Activated CD4-positive, alpha-beta T cell treated with anti-CD3 and anti-CD28 coated beads for 48 hours (primary cell): Measurements from ENCODE around the gene TXN.

Experiments used
- DNase-seq: peaks from one replicate; pipeline ENCODE4 v3.0.0-alpha.2; 2020

TXN gene

DNA sequence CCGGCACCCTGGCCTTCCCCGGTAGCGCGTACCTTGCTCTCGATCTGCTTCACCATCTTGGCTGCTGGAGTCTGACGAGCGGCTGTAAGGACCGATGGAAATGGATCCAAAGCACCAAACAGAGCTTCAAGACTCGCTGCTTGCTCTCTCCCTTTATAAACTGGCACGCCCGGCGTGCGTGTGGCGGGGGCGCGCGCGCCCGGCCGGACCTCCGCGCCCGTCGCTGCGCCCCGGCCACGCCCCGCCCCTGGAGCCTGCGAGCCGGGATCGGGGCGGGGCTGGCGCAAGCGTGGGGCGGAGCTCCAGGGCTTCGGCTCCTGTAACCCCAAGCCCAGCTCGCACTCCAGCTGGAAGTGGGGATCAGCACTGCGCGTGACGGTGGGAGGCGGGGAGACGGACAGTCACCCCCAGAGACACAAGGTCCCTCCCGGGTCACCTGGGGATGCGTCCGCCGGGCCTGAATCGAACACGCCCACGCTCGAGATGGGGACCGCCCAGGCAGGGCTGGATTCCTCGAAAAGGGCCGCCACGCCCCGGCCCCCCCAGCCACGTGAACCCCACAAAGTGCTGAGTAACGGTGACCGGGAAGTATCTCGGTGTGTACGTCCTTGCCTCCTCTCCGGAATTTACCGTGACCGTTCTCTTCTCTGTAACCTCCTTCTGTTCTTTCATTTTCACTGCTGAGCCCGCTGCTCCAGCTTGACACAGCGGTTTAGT lies at the start of gene TXN:
TSS of gene TXN (minus strand) at position 128 of the 717 bp plus-strand sequence. CDS start at position 56, 72 bp downstream.
- peak; percentile 93 for DNase-seq

DNA sequence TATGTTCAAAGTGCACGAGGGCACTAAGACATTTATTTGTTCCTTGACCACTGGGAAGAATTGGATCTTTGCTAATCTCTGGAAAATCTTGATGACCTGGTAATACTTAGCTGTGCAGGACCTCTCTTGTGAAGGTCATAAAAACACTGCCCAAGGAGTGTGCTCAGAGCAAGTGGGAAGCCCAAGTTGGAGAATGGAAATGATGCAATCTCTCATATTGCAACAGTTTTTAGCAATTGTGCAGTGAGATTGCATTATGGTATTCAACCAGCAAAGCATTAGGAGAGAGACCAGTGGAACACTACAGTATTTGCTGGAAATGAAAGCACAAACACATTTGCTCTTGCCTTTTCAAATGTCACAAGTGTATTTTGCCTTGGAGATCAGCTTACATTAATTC lies 46.8 kb upstream of the TXN start:
- no peak for DNase-seq

DNA sequence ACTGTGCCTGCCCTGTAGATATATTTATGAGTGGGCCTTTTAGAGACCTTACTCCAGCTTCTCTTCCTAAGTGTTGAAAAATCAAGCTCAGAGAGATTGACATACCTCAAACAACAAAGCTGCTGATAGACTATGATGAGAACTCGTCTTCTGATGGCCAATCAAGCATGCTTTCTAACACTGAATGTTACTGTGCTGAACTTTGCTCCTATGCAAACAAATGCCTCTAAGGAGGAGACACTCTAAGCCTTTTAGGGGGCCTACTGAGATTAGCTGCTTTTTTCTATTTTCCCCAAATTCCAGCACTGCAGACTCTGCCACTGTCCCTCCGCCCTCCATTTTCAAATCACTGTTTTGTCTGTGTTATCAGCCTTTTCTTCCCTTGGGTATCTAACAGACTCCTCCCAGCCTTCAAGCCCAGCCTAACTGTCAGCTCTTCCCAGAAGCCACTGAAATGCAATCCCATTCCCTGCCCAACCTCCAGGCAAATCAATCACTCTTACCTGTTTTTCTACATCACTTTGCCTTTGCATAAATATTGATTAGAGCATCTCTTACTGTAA lies 41.8 kb upstream of the TXN start:
- no peak for DNase-seq

DNA sequence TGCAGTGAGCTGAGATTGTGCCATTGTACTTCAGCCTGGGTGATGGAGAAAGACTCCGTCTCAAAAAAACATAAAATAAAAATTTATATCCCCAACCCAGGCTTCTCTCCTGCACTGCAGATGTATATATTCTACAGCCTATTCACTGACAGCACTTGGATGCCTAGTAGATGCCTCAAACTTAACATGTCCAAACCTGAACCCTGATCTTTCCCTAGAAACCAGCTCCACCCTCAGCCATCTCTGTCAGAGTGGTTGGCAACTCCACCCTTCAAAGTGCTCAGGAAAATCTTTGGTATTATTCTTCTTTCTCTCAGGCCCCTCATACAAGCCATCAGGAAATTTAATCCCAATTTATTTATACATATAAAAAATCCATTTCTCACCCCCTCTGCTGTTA lies 36.9 kb upstream of the TXN start:
- no peak for DNase-seq

DNA sequence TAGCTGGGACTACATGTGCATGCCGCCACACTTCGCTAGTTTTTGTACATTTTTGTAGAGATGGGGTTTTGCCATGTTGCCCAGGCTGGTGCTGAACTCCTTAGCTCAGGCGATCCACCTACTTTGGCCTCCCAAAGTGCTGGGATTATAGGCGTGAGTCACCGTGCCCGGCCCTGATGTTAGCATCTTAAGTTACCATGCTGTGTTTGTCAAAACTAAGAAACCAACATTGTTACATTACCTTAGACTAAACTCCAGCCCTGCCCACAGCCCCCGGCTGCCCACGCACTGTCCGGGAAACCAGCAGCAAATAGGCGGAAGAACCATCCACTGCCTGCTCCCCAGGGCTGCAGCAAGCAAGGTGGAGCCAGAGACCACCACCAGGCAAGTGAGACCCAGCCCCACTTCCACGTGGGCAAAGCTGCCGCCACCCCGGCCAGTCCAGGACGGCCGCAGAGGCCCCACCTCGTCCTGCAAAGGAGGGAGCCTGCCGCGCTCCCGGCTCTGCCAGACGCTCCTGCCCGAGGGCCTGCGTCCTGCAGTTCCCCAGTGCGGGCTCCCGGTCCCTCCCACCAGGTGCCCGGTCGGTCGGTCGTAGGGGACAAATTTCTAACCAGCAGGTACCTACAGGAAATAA lies 35.7 kb upstream of the TXN start:
- DNase-seq, result no peak

DNA sequence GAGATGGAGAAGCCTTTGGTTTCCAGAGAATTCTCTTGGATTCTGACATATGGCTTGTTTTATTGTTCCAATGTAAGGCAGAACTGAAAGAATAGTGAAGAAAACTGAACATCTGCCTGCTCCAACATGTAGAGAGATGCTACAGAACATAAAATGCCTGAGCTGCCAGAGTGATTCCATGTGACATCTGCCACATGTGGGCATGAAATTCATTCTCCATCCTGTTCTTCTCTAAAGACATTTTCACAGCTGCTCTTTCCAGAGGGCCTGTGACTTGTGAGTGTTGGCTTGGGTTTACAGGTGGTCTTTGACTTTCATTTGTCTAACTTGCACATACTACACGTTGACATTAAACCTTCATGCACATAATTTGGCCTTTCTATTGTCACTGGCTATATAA lies 33.7 kb upstream of the TXN start:
- DNase-seq, result no peak

DNA sequence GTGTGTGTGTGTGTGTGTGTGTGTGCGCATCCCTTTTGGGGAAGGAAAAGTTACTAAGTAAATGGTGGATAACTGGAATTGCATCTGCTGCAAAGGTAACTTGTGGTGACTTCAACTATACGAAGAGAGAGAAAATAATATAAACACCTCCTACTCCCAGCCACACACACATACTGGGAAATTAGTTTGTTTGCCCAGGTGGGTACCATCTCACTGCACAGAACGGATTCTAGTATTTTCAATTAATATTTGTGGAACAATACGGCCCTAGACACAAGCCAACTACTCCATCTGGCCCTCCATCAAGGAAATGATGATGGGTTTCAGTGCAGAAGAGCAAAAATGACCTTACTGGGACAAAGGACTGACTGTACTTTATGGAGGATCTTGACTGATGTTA lies 32.2 kb upstream of the TXN start:
- no peak for DNase-seq

DNA sequence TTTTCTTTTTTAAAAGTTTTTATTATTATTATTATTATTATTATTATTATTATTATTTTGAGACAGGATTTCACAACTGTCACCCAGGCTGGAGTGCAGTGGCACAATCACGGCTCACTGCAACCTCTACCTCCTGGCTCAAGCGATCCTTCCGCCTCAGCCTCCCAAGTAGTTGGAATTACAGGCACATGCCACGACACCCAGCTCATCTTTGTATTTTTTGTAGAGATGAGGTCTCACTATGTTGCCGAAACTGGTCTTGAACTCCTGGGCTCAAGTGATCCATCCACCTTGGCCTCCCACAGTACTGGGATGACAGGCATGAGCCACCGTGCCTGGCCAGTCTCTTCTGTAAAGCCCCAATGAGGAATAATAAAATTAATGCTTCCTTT lies 31.0 kb upstream of the TXN start:
- no peak for DNase-seq

DNA sequence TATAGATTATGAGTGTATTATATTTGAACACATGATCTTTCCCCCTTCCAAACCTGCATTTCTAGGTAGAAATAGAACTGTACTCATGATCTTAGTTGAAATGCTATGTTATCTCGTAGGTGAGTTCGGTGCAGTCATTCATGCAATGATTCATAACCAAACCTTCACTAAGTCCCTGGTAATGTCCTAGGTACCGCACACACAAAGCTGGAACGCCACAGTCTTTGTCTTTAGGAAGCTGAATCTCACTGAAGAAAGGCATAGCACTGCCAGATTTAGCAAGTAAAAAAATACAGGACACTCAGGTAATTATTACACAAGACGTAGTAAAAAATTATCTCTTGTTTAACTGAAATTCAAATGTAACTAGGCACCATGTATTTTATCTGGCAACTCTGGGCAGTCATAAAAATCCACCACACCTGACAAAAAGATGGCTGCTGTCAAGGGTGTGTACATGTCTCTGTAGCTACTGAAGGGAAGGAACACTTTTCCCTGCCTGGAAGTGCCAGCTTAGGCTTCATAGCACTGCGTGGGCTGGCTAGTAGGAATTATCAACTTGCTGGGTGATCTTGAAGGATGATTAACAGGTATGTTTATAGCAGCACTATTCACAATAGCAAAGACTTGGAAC lies 28.0 kb upstream of the TXN start:
- DNase-seq, result no peak

DNA sequence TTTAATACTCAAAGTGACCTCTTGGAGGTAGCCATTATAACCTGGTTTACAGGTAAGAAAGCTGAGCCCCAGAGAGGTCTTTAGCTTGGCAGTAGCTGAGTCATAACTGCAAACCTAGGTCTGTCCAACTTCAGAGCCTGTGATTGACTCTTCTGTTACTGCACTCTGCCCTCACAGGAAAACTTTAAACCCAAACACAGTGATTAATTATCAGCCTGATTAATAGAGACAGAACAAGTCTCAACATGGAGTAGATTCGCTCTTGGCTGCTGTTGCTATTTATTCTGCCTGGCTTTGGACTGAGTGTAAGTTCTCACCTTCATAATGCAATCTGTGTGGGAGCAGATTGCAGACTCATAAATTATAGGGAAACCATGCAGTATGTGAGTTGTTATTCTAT lies 27.4 kb upstream of the TXN start:
- DNase-seq, result no peak

DNA sequence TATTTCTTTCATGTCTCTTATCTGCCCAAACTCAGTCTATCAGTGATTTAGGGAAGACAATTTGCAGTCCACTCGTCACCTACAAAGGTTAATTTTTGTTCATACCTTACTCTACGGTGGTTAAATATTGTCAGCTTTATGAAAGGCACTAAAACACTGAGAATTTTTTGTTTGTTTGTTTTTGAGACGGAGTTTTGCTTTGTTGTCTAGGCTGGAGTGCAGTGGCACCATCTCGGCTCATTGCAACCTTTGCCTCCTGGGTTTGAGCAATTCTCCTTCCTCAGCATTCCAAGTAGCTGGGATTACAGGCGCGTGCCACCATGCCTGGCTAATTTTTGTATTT lies 26.4 kb upstream of the TXN start:
- no peak for DNase-seq

DNA sequence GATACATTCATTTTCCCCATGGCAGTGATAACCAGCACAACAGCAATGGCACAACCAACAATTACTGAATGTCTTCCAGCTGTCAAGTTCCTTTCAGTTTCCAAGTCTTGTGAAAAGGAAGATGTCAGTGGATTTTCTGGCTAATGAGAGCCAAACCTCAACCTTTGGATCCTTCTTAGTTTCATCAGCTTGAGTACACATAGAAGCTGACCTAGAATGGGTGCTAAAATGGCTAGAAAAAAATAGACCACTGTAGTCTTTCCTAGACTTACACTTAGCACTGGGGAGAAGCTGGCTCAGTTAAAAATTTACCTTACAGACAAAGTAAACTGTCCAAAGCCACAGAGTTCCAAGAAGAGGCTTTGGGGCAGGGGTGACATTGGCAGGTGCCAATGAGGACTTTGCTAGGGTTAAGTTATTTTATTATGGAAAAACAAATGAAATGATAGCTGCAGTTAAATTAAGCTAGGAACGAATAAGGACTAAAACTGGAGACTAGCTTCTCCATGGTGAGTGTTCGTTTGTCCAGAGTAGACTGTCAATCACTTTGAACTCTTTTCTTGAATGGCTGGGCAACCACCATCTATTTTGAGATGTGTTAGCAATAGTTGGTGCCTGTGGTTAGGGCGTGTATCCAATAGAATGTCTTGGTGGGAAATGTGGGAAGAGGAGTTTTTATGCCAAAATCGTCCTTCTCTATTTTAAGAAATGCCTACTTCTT lies 25.9 kb upstream of the TXN start:
- no peak for DNase-seq

DNA sequence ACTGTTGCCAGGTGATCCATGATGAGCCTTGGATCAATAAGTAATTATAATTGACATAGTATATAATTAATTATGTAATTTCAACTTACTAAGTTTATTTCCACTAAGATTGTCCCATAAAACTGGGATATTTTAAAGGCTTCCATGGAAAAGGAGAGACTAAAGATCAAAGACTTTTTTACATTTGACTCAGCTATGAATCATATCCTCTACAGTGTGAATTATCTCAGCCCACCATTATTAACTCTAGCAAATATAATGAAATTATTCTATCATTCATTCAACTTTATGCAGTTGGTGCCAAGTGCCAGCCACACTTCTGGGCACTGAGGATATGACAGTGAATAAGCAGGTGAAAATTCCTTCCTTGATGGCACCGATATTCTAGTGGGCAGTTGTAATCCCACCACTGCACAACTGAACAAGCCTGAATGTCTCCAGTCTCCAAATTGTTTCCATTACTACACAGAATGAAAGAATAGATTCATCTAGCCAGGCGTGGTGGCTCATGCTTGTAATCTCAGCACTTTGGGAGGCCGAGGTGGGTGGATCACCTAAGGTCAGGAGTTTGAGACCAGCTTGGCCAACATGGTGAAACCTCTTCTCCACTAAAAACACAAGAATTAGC lies 21.9 kb upstream of the TXN start:
- no peak for DNase-seq

DNA sequence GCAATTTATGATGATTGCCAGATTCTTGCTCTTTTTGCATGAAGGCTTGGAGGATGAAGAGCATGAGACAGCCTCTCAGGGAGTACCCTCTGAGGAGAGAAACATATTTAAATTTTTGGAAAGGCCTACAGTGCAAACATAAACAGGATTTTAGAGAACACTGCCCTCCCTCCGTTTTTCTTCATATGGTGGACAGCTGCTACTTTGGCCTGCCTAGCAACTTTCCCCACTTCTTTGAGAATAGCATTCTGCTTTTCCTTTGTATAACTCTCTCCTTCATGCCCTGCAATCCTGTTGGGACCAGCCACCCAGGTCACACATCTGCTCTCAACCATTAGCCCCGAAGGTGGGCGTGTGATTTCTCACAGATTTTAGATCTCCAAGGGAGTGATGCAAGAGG lies 20.5 kb upstream of the TXN start:
- no peak for DNase-seq

DNA sequence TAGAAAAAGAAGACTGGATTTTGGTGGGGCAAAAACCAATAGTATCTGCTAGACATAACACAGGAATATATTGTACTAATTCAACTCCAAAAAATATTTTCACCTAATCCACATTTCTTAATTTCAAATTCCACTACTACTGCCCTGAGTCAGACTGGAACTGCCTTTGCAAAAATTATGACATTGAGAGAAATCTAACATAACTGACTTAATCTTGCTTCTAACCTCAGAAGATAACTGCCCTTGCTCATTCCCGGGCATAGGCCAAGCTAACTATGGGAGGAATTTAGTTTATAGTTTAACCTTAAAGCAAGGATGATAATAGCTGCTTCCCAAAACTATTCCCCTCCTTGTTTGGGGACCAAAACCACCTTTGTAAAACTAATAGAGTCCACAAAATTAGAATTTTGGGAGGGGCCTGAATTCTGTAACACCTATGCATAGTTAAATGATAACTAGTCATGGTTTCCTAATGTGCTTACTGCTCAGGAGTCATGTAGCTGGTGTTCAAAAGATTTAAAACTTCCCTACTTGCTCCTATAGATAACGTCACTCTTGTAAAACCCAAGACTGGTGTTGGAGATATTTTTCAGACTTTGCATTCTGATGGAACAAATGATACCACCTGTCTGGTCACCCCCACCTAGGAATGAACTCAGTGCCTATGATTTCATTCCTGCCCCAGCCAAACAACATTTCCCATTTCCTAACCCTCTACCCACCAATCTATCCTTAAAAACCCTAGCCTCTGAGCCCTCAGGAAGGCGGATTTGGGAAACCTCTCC lies 14.1 kb upstream of the TXN start:
- DNase-seq, result no peak

DNA sequence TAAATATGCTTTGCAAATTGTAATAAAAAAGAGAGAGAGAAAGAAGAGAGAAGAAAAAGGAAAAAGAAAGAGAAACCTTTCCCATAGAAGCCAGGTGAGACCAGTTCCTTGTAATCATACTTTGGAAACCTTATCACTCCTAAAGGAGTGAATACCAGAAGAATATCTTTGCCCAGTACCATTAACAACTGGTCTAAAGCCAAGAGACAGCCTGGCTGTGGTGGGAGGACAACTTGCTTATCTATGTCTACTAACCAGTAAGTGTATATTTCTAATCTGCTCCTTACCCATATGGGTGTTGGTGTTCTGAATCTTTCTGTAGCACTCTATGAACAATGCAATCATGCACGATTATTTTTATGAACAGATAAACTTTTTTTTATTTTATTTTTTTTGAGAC lies 10.5 kb upstream of the TXN start:
- DNase-seq, result no peak

DNA sequence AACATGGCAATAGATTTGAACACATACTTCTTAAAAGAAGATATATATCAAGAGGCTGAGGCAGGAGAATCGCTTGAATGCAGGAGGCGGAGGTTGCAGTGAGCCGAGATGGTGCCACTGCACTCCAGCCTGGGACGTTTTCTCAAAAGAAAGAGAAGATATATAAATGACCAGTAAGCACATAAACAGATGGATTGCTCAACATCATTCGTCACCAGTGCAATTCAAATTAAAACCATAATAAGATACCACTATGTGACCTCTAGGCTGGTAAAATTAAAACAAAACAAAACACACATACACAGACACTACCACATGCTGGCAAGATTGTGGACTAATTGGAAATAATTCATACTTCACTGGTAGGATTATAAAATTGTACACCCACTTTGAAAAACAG lies 5.3 kb upstream of the TXN start:
- no peak for DNase-seq

DNA sequence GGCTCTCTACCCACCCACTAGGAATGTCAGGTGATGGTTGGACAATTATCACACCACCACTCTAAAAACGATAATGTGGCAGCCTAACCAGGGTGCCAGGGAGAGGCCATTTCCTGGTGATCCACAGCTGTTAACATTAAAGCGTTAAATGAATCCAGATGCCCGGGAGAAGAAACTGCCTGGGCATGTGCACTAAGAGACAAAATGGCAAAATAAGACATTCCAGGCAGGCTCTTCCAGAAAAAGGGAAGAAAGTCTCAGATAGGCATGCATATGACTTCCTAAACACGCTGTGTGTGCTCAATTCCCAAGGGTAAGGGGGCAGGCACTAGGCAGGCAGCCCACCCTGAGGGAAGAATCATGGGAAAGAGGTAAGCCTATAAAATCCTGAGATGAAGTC lies 4.6 kb upstream of the TXN start:
- DNase-seq, result no peak

DNA sequence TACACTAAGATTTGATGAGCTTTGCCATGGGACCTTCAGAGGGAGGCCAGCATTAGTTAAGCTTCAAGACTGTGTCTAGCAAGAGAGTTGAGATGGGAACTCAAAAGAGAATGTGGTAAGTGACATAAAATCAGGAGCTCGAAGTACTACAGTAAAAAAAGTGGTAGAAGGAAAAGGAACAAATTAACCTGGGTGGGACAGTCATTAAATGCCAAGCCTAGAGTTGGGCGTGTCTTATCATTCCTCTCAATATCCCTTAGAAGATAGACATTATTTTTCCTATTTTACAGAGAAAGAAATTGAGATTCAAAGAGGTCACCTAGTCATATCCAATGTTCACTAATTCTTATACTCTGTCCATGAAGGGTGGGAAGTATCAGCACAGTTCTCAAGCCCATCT lies 3.3 kb upstream of the TXN start:
- no peak for DNase-seq

DNA sequence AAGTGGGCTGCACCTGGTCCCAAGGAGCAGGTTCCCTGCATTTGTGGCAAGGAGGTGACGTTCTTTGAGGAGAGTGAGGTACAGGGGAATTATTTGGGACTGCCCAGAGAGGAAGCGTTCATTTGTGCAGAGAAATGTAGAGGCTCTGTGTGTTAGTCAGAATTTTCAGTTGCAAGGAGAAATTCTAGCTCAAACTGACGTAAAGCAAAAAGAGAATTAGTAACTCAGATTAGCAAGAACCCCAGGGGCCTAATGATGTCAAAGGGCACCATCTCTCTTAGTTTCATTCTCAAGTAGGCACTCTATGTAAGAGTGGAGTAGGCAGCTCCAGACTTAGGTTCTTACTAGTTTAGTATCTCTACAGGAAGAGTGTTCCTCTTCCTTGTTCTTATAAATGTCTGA lies 2.4 kb upstream of the TXN start:
- no peak for DNase-seq

DNA sequence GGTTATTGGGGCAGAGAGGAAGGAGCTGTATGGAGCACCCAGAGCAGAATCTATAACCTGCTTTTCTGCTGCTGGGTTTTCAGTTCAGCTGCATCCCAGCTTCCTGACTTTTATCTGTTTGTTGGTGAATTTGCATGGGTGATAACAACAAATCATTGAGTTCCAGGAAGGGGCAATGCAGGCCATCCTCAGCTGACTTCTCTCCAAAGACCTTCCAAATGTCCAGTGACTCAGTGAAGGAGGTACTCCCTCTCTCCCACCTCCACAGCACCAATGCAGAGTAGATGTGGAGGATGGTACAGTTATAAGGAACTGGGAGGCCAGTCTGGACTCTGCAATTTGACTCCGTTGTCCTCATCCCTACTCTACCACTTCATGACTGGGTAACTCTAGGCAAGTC lies 1.6 kb upstream of the TXN start:
- no peak for DNase-seq

DNA sequence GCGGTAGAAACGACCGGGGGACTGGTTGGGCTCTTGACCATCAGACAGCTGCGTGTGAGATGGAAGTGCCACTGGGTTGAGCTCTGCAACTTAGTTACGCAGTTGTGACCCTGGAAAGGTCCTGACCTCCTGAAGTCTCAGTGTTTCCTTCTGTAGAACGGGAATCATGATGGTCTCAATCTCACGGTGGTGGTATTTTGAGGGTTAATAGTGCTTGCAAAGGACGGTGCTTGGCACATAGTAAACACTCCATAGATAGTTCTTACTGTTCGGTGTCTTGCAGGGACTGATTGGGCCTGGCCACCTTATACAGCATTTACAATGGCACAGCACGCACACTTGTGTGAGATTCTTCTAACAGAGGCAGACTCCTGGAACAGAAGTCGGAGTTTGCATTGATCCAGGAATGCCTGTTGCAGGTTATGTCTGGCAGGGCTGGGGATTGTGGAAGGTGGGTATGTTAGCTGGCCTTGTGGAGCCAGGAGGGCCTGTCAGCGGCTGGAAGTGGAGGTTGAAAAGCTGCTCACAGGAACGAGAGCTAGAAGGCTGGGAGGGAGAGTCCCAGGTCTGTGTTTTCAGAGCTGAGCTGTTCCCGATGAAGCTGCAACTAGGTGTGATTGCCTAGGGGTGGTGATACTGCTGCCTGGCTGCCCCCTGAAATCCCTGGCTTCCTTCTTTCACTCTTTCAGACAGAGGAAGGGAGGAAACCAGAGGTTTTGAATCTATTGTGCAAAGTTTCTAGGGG lies 962 bp upstream of the TXN start:
- DNase-seq, result peak; percentile 25
